OCI-LY3 (cell line): Measurements from ENCODE around the gene MIER1.

Experiments used
- H2AFZ ChIP-seq: fragments of 200-600, 300-600 bp; shearing (Covaris generic); 2 replicates; pipeline ENCODE4 v1.6.0; 2014; ENCODE audit warnings: antibody characterized with exemption, low read depth, low read length
- H3K27ac ChIP-seq: fragments of 200-600, 300-600 bp; sonication (generic); 2 replicates; pipeline ENCODE4 v1.5.1; 2014; ENCODE audit warnings: mild to moderate bottlenecking, low read length, moderate library complexity, mixed read lengths
- H3K27me3 ChIP-seq: fragments of 200-600, 300-600 bp; sonication (generic); 2 replicates; pipeline ENCODE4 v1.6.1; 2014; ENCODE audit warnings: low read depth, low read length, mixed read lengths
- H3K36me3 ChIP-seq: fragments of 200-600, 300-600 bp; sonication (generic); replicated peaks from 2 replicates; pipeline ENCODE3; 2014; ENCODE audit warnings: low read depth, low read length, mixed read lengths
- H3K4me1 ChIP-seq: fragments of 300-600, 200-600 bp; sonication (generic); 2 replicates; pipeline ENCODE4 v1.6.1; 2014; ENCODE audit warnings: low read length, mixed read lengths
- H3K4me2 ChIP-seq: fragments of 200-600, 300-600 bp; sonication (generic); 2 replicates; pipeline ENCODE4 v1.6.1; 2014; ENCODE audit warnings: low read length, mixed read lengths
- H3K4me3 ChIP-seq: fragments of 300-600, 200-600 bp; sonication (generic); 2 replicates; pipeline ENCODE4 v1.5.1; 2014; ENCODE audit warnings: antibody characterized with exemption, mild to moderate bottlenecking, low read length, moderate library complexity
- H3K79me2 ChIP-seq: fragments of 300-600, 200-600 bp; shearing (Covaris generic); 2 replicates; pipeline ENCODE4 v1.6.1; 2014; ENCODE audit warnings: mild to moderate bottlenecking, low read length, mixed read lengths
- H3K9ac ChIP-seq: fragments of 300-600, 200-600 bp; shearing (Covaris generic); 2 replicates; pipeline ENCODE4 v1.6.0; 2014; ENCODE audit warnings: mild to moderate bottlenecking, low read length, moderate library complexity
- H3K9me3 ChIP-seq: fragments of 200-600, 300-600 bp; shearing (Covaris generic); 2 replicates; pipeline ENCODE4 v1.6.1; 2014; ENCODE audit warnings: low read length, mixed read lengths; ENCODE audit not compliant: insufficient read depth
- H4K20me1 ChIP-seq: fragments of 200-600, 300-600 bp; sonication (generic); 2 replicates; pipeline ENCODE4 v1.6.1; 2016; ENCODE audit warnings: low read length, mixed read lengths; ENCODE audit not compliant: insufficient read depth
- CTCF ChIP-seq: fragments of 200-600, 300-600 bp; sonication (generic); IDR thresholded peaks from 2 replicates; pipeline ENCODE4 v1.5.1; 2014; ENCODE audit warnings: antibody characterized with exemption, low read length, low read depth
- EZH2phosphoT487 ChIP-seq: fragments of 200-600 bp; shearing (Covaris generic); IDR thresholded peaks from 2 replicates; pipeline ENCODE4 v1.6.1; 2018; ENCODE audit warnings: antibody characterized with exemption, mixed run types, low read depth

The MIER1 gene

GRCh38 chr1:67019121-67019520 is 94.3 kb downstream of the MIER1 start:
- TF ChIP-seq EZH2phosphoT487 (no peak), CTCF (no peak)
- Histone ChIP-seq H3K27ac (no peak overlapping the region), H4K20me1 (no peaks in the 10 kb centered on the region)

GRCh38 chr1:67019600-67020136 is 94.9 kb downstream of the MIER1 start:
- no peak overlapping the region for H2AFZ ChIP-seq
- H3K27me3 ChIP-seq: no peaks in the 10 kb centered on the region
- TF ChIP-seq CTCF (no peak), EZH2phosphoT487 (no peak)
- H3K4me3 ChIP-seq: no peak overlapping the region
- H3K9me3 ChIP-seq: no peaks in the 10 kb centered on the region
- no peaks in the 10 kb centered on the region for H3K36me3 ChIP-seq
- H3K27ac ChIP-seq: no peak overlapping the region
- no peak overlapping the region for H3K4me2 ChIP-seq
- no peaks in the 10 kb centered on the region for H3K79me2 ChIP-seq
- no peaks in the 10 kb centered on the region for H4K20me1 ChIP-seq
- no peaks in the 10 kb centered on the region for H3K4me1 ChIP-seq
- H3K9ac ChIP-seq: no peak overlapping the region

More at GRCh38 chr1:67019121-67019520, 94.3 kb downstream of the MIER1 start:
- no peaks in the 10 kb centered on the region for H3K9me3 ChIP-seq
- no peak overlapping the region for H3K9ac ChIP-seq
- no peaks in the 10 kb centered on the region for H3K79me2 ChIP-seq
- no peak overlapping the region for H3K4me3 ChIP-seq
- H3K4me2 ChIP-seq: no peak overlapping the region
- H2AFZ ChIP-seq: no peak overlapping the region
- H3K27me3 ChIP-seq: no peaks in the 10 kb centered on the region
- H3K4me1 ChIP-seq: no peaks in the 10 kb centered on the region
- no peaks in the 10 kb centered on the region for H3K36me3 ChIP-seq

GRCh38 chr1:67020304-67020703 is 95.5 kb downstream of the MIER1 start:
- no peak overlapping the region for H3K4me2 ChIP-seq
- H3K4me1 ChIP-seq: no peaks in the 10 kb centered on the region
- no peaks in the 10 kb centered on the region for H4K20me1 ChIP-seq
- H2AFZ ChIP-seq: no peak overlapping the region
- H3K9ac ChIP-seq: no peak overlapping the region
- TF ChIP-seq EZH2phosphoT487 (no peak), CTCF (no peak)
- H3K27ac ChIP-seq: no peak overlapping the region
- no peaks in the 10 kb centered on the region for H3K9me3 ChIP-seq
- no peaks in the 10 kb centered on the region for H3K27me3 ChIP-seq
- H3K79me2 ChIP-seq: no peaks in the 10 kb centered on the region
- H3K36me3 ChIP-seq: no peaks in the 10 kb centered on the region
- H3K4me3 ChIP-seq: no peak overlapping the region

GRCh38 chr1:67020765-67021164 is 96.0 kb downstream of the MIER1 start:
- Histone ChIP-seq H2AFZ (no peak overlapping the region), H4K20me1 (no peaks in the 10 kb centered on the region), H3K9me3 (no peaks in the 10 kb centered on the region), H3K27me3 (no peaks in the 10 kb centered on the region), H3K27ac (no peak overlapping the region), H3K36me3 (no peaks in the 10 kb centered on the region), H3K9ac (no peak overlapping the region), H3K4me2 (no peak overlapping the region), H3K4me3 (no peak overlapping the region), H3K79me2 (no peaks in the 10 kb centered on the region), H3K4me1 (no peaks in the 10 kb centered on the region)
- TF ChIP-seq EZH2phosphoT487 (no peak), CTCF (no peak)
